ENCODE measurements around the gene WDR64. TPM values are rescaled to one million over a fixed set of nuclear protein-coding genes. Genes with fewer than 3 reads are reported as not detected.

WDR64 gene
- total and polyA plus RNA-seq, 2 donors (not counting 3 experiments of a cell fraction or from before 2014, with no cell fraction given) = not detected

GRCh38 chr1:241615043-241615974 is 36.8 kb upstream of the WDR64 start:
- FAIRE-seq = no peak

More at GRCh38 chr1:241615043-241615974, 36.8 kb upstream of the WDR64 start:
- DNase-seq (ENCODE audit: low read depth, low spot score) = no peak
- no peak overlapping the region for H3K9ac ChIP-seq (replicated peaks; ENCODE audit: extremely low read depth, insufficient read depth, low read length)
- H3K4me2 ChIP-seq (ENCODE audit: insufficient read depth, low read length) = no peak overlapping the region
- BruUV-seq (replicated peaks) = no TSS peak
- peaks cover 25% of the 10 kb centered on the region for H3K4me1 ChIP-seq (ENCODE audit: control insufficient read depth, extremely low read depth, insufficient read depth, low read length)
- TF ChIP-seq POLR2AphosphoS5 (IDR thresholded peaks at IDR 0.05; ENCODE audit: insufficient read depth, low read depth, low read length) = no peak
- no peak for TF ChIP-seq MAX (IDR thresholded peaks at IDR 0.05; ENCODE audit: insufficient read depth, insufficient read length)
- TF ChIP-seq MYC (IDR thresholded peaks at IDR 0.05; ENCODE audit: low read depth, low read length) = no peak
- no peak for TF ChIP-seq FOS (IDR thresholded peaks at IDR 0.05; ENCODE audit: borderline replicate concordance, insufficient read depth, low read length)
- TF ChIP-seq EZH2 (IDR thresholded peaks at IDR 0.05; ENCODE audit: borderline replicate concordance, low read depth, low read length, severe bottlenecking) = no peak
- no peak for TF ChIP-seq POLR2A (IDR thresholded peaks at IDR 0.05; ENCODE audit: low read depth, low read length)
- no peak for TF ChIP-seq CTCF (IDR thresholded peaks at IDR 0.05; ENCODE audit: extremely low read depth in 1 of 2, insufficient read depth in 1 of 2, low read depth in 1 of 2, low read length in 2 of 2)
- TF ChIP-seq GATA2 (IDR thresholded peaks at IDR 0.05; ENCODE audit: insufficient read depth, insufficient read length, low read depth, low read length) = no peak
- TF ChIP-seq JUN (IDR thresholded peaks at IDR 0.05; ENCODE audit: borderline replicate concordance, insufficient read depth, insufficient read length, low read depth) = no peak
- no peaks in the 10 kb centered on the region for H3K36me3 ChIP-seq (ENCODE audit: control insufficient read depth in 2 of 2, extremely low read depth in 1 of 2, insufficient read depth in 2 of 2, low read length in 2 of 2)
- ChIA-PET POLR2A (no interaction called here), CTCF (interaction anchor here (1.3 to 5.8 kb wide), 2 partner anchors 11 to 12 kb away, joined by 3 to 106 read pairs; no protein-coding TSS in a partner anchor)
- no peak overlapping the region for H3K4me3 ChIP-seq (replicated peaks in 1 of 3; ENCODE audit: insufficient read depth in 1 of 3, low read depth in 1 of 3, low read length in 3 of 3)
- no peaks in the 10 kb centered on the region for H3K9me3 ChIP-seq (replicated peaks; ENCODE audit: control insufficient read depth, insufficient read depth, low read length)
- dilution Hi-C loops (cut with MboI; ENCODE audit: extremely low pct_ligation_motif_present, low sequenced_read_pairs) (no loop called here), intact Hi-C loops (cut with micrococcal nuclease) (no loop called here)
- no peak overlapping the region for H2AFZ ChIP-seq (ENCODE audit: low read depth, low read length)
- no peaks in the 10 kb centered on the region for H3K27me3 ChIP-seq (ENCODE audit: control insufficient read depth in 2 of 2, insufficient read depth in 2 of 2, low read length in 2 of 2)
- no peak overlapping the region for H3K27ac ChIP-seq (ENCODE audit: insufficient read depth, low read depth, low read length)
- no peaks in the 10 kb centered on the region for H3K79me2 ChIP-seq (ENCODE audit: control insufficient read depth, insufficient read depth, low read length)
- H3K9me1 ChIP-seq (replicated peaks; ENCODE audit: control insufficient read depth, extremely low read depth, insufficient read depth, low read length) = no peaks in the 10 kb centered on the region
- H4K20me1 ChIP-seq (replicated peaks; ENCODE audit: control insufficient read depth, extremely low read depth, insufficient read depth, low read length) = no peaks in the 10 kb centered on the region

Data from endothelial cell of umbilical vein (primary cell).